ENCODE results near the gene FAM163A. TPM values are rescaled to one million over a fixed set of nuclear protein-coding genes. Genes with fewer than 3 reads are reported as not detected.

Gene FAM163A
- total RNA-seq, 4 donors from 2014 or later = 0.33 to 3.2 (median 1.3) TPM; not detected in 1

- intact Hi-C loops (cut with DNase I) = no loop called here
Measured at GRCh38 chr1:179856296-179856695, 113.2 kb downstream of the FAM163A start.

GRCh38 chr1:179857009-179857408 lies 113.9 kb downstream of the FAM163A start:
- WGBS, 2 donors = 91 to 95% methylated on average over 4 of the region's 4 CpGs
- H3K4me3 ChIP-seq (replicated peaks in 1 of 3) = no peak overlapping the region
- peaks cover 0 to 4% of the 10 kb centered on the region in 2 donors for H3K36me3 ChIP-seq
- intact Hi-C loops (cut with DNase I) = no loop called here
- no peaks in the 10 kb centered on the region for H3K9me3 ChIP-seq
- TF ChIP-seq CTCF (IDR thresholded peaks at IDR 0.05) (no peak), POLR2A (IDR thresholded peaks at IDR 0.05) (no peak)
- H3K27me3 ChIP-seq = no peaks in the 10 kb centered on the region
- no peaks in the 10 kb centered on the region for H3K4me1 ChIP-seq
- H3K27ac ChIP-seq = no peak overlapping the region
- no peak for DNase-seq

More at GRCh38 chr1:179856296-179856695, 113.2 kb downstream of the FAM163A start:
- Histone ChIP-seq H3K4me3 (replicated peaks in 1 of 3) (no peak overlapping the region), H3K4me1 (no peaks in the 10 kb centered on the region), H3K36me3 (peaks cover 4 to 7% of the 10 kb centered on the region in 2 donors), H3K27ac (no peak overlapping the region), H3K9me3 (no peaks in the 10 kb centered on the region), H3K27me3 (no peaks in the 10 kb centered on the region)
- WGBS, 2 donors = 98% methylated on average over 2 of the region's 2 CpGs
- TF ChIP-seq POLR2A (IDR thresholded peaks at IDR 0.05) (no peak), CTCF (IDR thresholded peaks at IDR 0.05) (no peak)
- DNase-seq = no peak

GRCh38 chr1:179860652-179861051 lies 117.6 kb downstream of the FAM163A start:
- DNase-seq = no peak
- 88 to 94% methylated on average over 3 of the region's 3 CpGs for WGBS, 2 donors
- intact Hi-C loops (cut with DNase I) = no loop called here
- Histone ChIP-seq H3K27ac (no peak overlapping the region), H3K4me3 (replicated peaks in 1 of 3) (no peak overlapping the region), H3K27me3 (no peaks in the 10 kb centered on the region), H3K36me3 (peaks cover 7 to 11% of the 10 kb centered on the region in 2 donors), H3K9me3 (no peaks in the 10 kb centered on the region), H3K4me1 (no peaks in the 10 kb centered on the region)
- no peak for TF ChIP-seq CTCF (IDR thresholded peaks at IDR 0.05)
- no peak for TF ChIP-seq POLR2A (IDR thresholded peaks at IDR 0.05)

- Histone ChIP-seq H3K9me3 (no peaks in the 10 kb centered on the region), H3K4me1 (no peaks in the 10 kb centered on the region), H3K27me3 (no peaks in the 10 kb centered on the region), H3K4me3 (replicated peaks in 1 of 3) (no peak overlapping the region), H3K27ac (no peak overlapping the region), H3K36me3 (peaks cover 7 to 21% of the 10 kb centered on the region in 2 donors)
- TF ChIP-seq CTCF (IDR thresholded peaks at IDR 0.05) (no peak), POLR2A (IDR thresholded peaks at IDR 0.05) (no peak)
- intact Hi-C loops (cut with DNase I) = no loop called here
- WGBS, 2 donors = 94 to 97% methylated on average over 6 of the region's 6 CpGs
- no peak for DNase-seq
Measured at GRCh38 chr1:179865377-179865776, 122.3 kb downstream of the FAM163A start.

Other genes with a start within 250 kb of the FAM163A start
- not detected for gene NPHS2, start 167.3 kb upstream of the FAM163A start, total RNA-seq
- 1 to 10 TPM in 3 of 4 donors, under 1 TPM in 1; 0.81 to 2.8 (median 1.5) TPM for gene TDRD5, start 151.5 kb upstream of the FAM163A start, total RNA-seq
- 100 to 1,000 TPM in 2 of 4 donors, 10 to 100 TPM in 2; 70.1 to 115 (median 86.9) TPM for gene TOR1AIP2, start 134.5 kb downstream of the FAM163A start, total RNA-seq
- gene TOR1AIP1, start 139.0 kb downstream of the FAM163A start, total RNA-seq = 100 to 1,000 TPM in 3 of 4 donors, 10 to 100 TPM in 1; 91.1 to 116 (median 104) TPM
- 10 to 100 TPM; 58.3 to 78.1 (median 65.2) TPM for gene CEP350, start 211.5 kb downstream of the FAM163A start, total RNA-seq